GM12891 (cell line): ENCODE results near the gene ABCA8.

Source experiments
- POLR2A ChIP-seq: IDR thresholded peaks from 2 replicates; pipeline ENCODE4 v1.6.1; 2011; ENCODE audit warnings: low read depth, low read length, control low read depth
- POLR2AphosphoS5 ChIP-seq: IDR thresholded peaks from 2 replicates; pipeline ENCODE4 v1.6.1; 2011; ENCODE audit warnings: low read depth, low read length, control low read depth
- POU2F2 ChIP-seq: IDR thresholded peaks from 2 replicates; pipeline ENCODE4 v1.6.1; 2011; ENCODE audit warnings: low read depth, mild to moderate bottlenecking, control low read depth, low read length, moderate library complexity
- SPI1 ChIP-seq: IDR thresholded peaks from 2 replicates; pipeline ENCODE4 v1.6.1; 2011; ENCODE audit warnings: low read depth, low read length, control low read depth
- TAF1 ChIP-seq: IDR thresholded peaks from 2 replicates; pipeline ENCODE4 v1.6.1; 2011; ENCODE audit warnings: low read depth, low read length, control low read depth

- TF ChIP-seq POLR2AphosphoS5 (no peak), POLR2A (no peak), TAF1 (no peak), POU2F2 (no peak), SPI1 (no peak)
Measured at GRCh38 chr17:68822719-68823289, 132.4 kb downstream of the ABCA8 start.
